K562 (cell line): ENCODE measurements around the gene NDUFA13. TPM values are rescaled to one million over a fixed set of nuclear protein-coding genes. Genes with fewer than 3 reads are reported as not detected.

Source experiments
- BRF1 ChIP-seq: IDR thresholded peaks from 3 replicates; pipeline ENCODE4 v1.6.1; 2011; ENCODE audit warnings: borderline replicate concordance, mild to moderate bottlenecking; ENCODE audit not compliant: insufficient read length; ENCODE audit errors: extremely low read depth
- CCNT2 ChIP-seq: IDR thresholded peaks from 2 replicates; pipeline ENCODE4 v1.6.1; 2011; ENCODE audit warnings: borderline replicate concordance, low read depth, mild to moderate bottlenecking, moderate library complexity, mixed read lengths, low read length; ENCODE audit not compliant: insufficient read length; ENCODE audit errors: extremely low read depth
- ERF ChIP-seq: fragments of 450-650 bp; formaldehyde crosslinking; IDR thresholded peaks from 2 replicates; pipeline ENCODE4 v1.4.0; 2020; ENCODE audit warnings: mild to moderate bottlenecking, mixed read lengths
- STAT5B ChIP-seq: fragments of 250-450 bp; sonication (Bioruptor Pico); IDR thresholded peaks from 2 replicates; pipeline ENCODE4 v1.8.0; 2021; ENCODE audit warnings: mild to moderate bottlenecking, inconsistent platforms
- ZNF143 ChIP-seq: sonication (generic); formaldehyde crosslinking; IDR thresholded peaks from 2 replicates; pipeline ENCODE4 v1.9.0; 2022; ENCODE audit warnings: mild to moderate bottlenecking, missing genetic modification reagents
- ZNF347 ChIP-seq: fragments of 450-650 bp; formaldehyde crosslinking; IDR thresholded peaks from 2 replicates; pipeline ENCODE4 v1.4.0; 2020; ENCODE audit warnings: low read depth, mild to moderate bottlenecking, moderate library complexity
- ZZZ3 ChIP-seq: fragments of 450-650 bp; IDR thresholded peaks from 2 replicates; pipeline ENCODE4 v1.6.1; 2016; ENCODE audit warnings: antibody characterized with exemption, mild to moderate bottlenecking, moderate library complexity
- polyA plus RNA-seq, 8 experiments: library from polyadenylated mRNA; depleted of rRNA in 4 of 8; stranded (reverse) in 5 of 8; unstranded in 3 of 8; fragments of >200 nt; fragmentation: Nextera tagmentation in 2 of 8; fragmentation: Illumina TruSeq in 1 of 8; extraction: Ambion mirVana in 2 of 8; extraction: Trizol in 1 of 8; gene quantifications; 2 replicates each; pipeline versions ENCODE4 v1.2.1 to v1.2.3, GENCODE V29; 2011 to 2014; ENCODE audit warnings: inconsistent platforms in 1 of 8, missing spikeins in 1 of 8
- total RNA-seq, 7 experiments: library from RNA; depleted of rRNA in 6 of 7; stranded (reverse); fragments of >200 nt in 6 of 7; fragmentation: Illumina TruSeq in 2 of 7; extraction: Trizol in 2 of 7; gene quantifications; 2 replicates each; pipeline versions ENCODE4 v1.2.1 to v1.2.3, GENCODE V29; 2011 to 2021; ENCODE audit warnings: low replicate concordance in 1 of 7
- TF ChIP-seq, protein P1 (sequence below), 2 experiments: fragments of 450-650 bp; formaldehyde crosslinking in 1 of 2; IDR thresholded peaks; 2 replicates each; pipeline versions ENCODE4 v1.4.0 to v1.6.1; 2014 to 2020; ENCODE audit warnings: mild to moderate bottlenecking in 2 of 2, borderline replicate concordance in 1 of 2, low read depth in 1 of 2
- TF ChIP-seq, protein P2 (sequence below): sonication (generic); formaldehyde crosslinking; IDR thresholded peaks from 2 replicates; pipeline ENCODE4 v1.8.0; 2023; ENCODE audit warnings: mild to moderate bottlenecking, missing genetic modification reagents
- TF ChIP-seq, protein P3 (sequence below): sonication (generic); formaldehyde crosslinking; IDR thresholded peaks from 2 replicates; pipeline ENCODE4 v1.8.0; 2022; ENCODE audit warnings: mild to moderate bottlenecking, missing genetic modification reagents, borderline replicate concordance
- TF ChIP-seq, protein P4 (sequence below), 2 experiments: fragments of 150-350 bp in 1 of 2; IDR thresholded peaks; 2 replicates each; pipeline ENCODE4 v1.6.1; 2012 to 2016; ENCODE audit warnings: low read depth in 2 of 2, low read length in 2 of 2, mild to moderate bottlenecking in 1 of 2, moderate library complexity in 1 of 2

The NDUFA13 gene
- total and polyA plus RNA-seq, 9 of the 15 experiments (the other 6 are each of a cell fraction or from before 2014, with no cell fraction given): 146 to 596 (median 429) TPM

DNA sequence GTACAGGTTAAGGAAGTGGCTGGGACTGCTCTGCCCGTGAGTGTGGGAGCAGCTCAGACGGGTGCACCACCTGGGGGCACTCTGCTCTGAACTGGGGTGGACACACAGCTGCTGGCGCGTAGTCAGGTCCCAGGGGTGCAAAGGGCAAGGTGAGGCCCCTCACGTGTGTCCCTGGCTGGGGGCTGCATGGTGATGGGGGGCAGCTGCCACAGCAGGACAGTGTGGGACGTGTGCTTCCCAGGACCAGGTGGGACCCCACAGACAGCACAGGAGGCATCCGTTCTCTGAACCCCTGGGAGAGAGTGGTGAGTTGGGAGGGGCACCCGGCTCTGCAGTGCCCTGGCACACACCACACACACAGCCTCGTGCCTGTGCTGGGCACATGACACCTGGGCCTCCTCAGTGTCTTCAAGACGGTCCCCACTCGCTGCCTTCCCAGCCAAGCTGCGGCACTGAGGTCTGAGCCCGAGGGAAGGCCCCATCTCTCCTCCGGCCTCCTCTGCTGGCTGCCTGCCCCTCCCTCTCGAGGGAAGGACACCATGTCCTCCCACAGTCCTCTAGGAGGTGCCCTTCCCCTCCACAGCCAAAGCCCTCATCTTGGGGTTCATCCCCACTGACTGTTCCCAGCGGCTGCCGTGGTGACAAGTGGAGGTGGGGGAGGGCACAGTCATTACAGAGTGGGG lies 46.8 kb downstream of the NDUFA13 start (continued):
- TF ChIP-seq ZNF347 (CRISPR knock-in tag) (no peak), BRF1 (no peak), ERF (CRISPR knock-in tag) (no peak), CCNT2 (no peak), ZNF143 (CRISPR knock-in tag) (no peak), STAT5B (CRISPR knock-in tag) (no peak), ZZZ3 (no peak)
- TF ChIP-seq, protein P1, sequence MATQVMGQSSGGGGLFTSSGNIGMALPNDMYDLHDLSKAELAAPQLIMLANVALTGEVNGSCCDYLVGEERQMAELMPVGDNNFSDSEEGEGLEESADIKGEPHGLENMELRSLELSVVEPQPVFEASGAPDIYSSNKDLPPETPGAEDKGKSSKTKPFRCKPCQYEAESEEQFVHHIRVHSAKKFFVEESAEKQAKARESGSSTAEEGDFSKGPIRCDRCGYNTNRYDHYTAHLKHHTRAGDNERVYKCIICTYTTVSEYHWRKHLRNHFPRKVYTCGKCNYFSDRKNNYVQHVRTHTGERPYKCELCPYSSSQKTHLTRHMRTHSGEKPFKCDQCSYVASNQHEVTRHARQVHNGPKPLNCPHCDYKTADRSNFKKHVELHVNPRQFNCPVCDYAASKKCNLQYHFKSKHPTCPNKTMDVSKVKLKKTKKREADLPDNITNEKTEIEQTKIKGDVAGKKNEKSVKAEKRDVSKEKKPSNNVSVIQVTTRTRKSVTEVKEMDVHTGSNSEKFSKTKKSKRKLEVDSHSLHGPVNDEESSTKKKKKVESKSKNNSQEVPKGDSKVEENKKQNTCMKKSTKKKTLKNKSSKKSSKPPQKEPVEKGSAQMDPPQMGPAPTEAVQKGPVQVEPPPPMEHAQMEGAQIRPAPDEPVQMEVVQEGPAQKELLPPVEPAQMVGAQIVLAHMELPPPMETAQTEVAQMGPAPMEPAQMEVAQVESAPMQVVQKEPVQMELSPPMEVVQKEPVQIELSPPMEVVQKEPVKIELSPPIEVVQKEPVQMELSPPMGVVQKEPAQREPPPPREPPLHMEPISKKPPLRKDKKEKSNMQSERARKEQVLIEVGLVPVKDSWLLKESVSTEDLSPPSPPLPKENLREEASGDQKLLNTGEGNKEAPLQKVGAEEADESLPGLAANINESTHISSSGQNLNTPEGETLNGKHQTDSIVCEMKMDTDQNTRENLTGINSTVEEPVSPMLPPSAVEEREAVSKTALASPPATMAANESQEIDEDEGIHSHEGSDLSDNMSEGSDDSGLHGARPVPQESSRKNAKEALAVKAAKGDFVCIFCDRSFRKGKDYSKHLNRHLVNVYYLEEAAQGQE (IDR thresholded peaks at IDR 0.05; ENCODE audit: borderline replicate concordance): peak; percentile 50; the same call in 1 of the 2 replicates
- TF ChIP-seq, protein P1 (CRISPR knock-in tag; IDR thresholded peaks at IDR 0.05; ENCODE audit: low read depth): no peak
- TF ChIP-seq, protein P2, sequence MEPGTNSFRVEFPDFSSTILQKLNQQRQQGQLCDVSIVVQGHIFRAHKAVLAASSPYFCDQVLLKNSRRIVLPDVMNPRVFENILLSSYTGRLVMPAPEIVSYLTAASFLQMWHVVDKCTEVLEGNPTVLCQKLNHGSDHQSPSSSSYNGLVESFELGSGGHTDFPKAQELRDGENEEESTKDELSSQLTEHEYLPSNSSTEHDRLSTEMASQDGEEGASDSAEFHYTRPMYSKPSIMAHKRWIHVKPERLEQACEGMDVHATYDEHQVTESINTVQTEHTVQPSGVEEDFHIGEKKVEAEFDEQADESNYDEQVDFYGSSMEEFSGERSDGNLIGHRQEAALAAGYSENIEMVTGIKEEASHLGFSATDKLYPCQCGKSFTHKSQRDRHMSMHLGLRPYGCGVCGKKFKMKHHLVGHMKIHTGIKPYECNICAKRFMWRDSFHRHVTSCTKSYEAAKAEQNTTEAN: no peak
- TF ChIP-seq, protein P3, sequence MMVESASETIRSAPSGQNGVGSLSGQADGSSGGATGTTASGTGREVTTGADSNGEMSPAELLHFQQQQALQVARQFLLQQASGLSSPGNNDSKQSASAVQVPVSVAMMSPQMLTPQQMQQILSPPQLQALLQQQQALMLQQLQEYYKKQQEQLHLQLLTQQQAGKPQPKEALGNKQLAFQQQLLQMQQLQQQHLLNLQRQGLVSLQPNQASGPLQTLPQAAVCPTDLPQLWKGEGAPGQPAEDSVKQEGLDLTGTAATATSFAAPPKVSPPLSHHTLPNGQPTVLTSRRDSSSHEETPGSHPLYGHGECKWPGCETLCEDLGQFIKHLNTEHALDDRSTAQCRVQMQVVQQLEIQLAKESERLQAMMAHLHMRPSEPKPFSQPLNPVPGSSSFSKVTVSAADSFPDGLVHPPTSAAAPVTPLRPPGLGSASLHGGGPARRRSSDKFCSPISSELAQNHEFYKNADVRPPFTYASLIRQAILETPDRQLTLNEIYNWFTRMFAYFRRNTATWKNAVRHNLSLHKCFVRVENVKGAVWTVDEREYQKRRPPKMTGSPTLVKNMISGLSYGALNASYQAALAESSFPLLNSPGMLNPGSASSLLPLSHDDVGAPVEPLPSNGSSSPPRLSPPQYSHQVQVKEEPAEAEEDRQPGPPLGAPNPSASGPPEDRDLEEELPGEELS (CRISPR knock-in tag): no peak
- TF ChIP-seq, protein P4, sequence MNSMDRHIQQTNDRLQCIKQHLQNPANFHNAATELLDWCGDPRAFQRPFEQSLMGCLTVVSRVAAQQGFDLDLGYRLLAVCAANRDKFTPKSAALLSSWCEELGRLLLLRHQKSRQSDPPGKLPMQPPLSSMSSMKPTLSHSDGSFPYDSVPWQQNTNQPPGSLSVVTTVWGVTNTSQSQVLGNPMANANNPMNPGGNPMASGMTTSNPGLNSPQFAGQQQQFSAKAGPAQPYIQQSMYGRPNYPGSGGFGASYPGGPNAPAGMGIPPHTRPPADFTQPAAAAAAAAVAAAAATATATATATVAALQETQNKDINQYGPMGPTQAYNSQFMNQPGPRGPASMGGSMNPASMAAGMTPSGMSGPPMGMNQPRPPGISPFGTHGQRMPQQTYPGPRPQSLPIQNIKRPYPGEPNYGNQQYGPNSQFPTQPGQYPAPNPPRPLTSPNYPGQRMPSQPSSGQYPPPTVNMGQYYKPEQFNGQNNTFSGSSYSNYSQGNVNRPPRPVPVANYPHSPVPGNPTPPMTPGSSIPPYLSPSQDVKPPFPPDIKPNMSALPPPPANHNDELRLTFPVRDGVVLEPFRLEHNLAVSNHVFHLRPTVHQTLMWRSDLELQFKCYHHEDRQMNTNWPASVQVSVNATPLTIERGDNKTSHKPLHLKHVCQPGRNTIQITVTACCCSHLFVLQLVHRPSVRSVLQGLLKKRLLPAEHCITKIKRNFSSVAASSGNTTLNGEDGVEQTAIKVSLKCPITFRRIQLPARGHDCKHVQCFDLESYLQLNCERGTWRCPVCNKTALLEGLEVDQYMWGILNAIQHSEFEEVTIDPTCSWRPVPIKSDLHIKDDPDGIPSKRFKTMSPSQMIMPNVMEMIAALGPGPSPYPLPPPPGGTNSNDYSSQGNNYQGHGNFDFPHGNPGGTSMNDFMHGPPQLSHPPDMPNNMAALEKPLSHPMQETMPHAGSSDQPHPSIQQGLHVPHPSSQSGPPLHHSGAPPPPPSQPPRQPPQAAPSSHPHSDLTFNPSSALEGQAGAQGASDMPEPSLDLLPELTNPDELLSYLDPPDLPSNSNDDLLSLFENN (IDR thresholded peaks at IDR 0.05; ENCODE audit: low read depth in 2 of 2, low read length in 2 of 2): no peak
